Measurements from ENCODE around the gene GLDN.

Gene GLDN

GRCh38 chr15:51341366-51342226, at the start of gene GLDN:
GLDN (plus strand) TSS chr15:51341655; CDS start chr15:51341685, 30 bp downstream.
- no peak for DNase-seq

GRCh38 chr15:51298620-51299019, 42.8 kb upstream of the GLDN start:
- DNase-seq: no peak

GRCh38 chr15:51299187-51300015, 42.1 kb upstream of the GLDN start:
- no peak for DNase-seq

GRCh38 chr15:51302480-51302879, 39.0 kb upstream of the GLDN start:
- DNase-seq: no peak

GRCh38 chr15:51303462-51303980, 37.9 kb upstream of the GLDN start:
- DNase-seq: no peak

- no peak for DNase-seq
These were observed 34.1 kb upstream of the GLDN start for GRCh38 chr15:51307325-51307724.

- no peak for DNase-seq
These were observed 33.6 kb upstream of the GLDN start for GRCh38 chr15:51307811-51308210.

GRCh38 chr15:51310064-51310463, 31.4 kb upstream of the GLDN start:
- no peak for DNase-seq

- DNase-seq: no peak
These were observed 29.9 kb upstream of the GLDN start for GRCh38 chr15:51311510-51311909.

GRCh38 chr15:51312166-51313073, 29.0 kb upstream of the GLDN start:
- DNase-seq: no peak

GRCh38 chr15:51313074-51313393, 28.4 kb upstream of the GLDN start:
- no peak for DNase-seq

- no peak for DNase-seq
These were observed 27.7 kb upstream of the GLDN start for GRCh38 chr15:51313644-51314280.

- no peak for DNase-seq
These were observed 26.8 kb upstream of the GLDN start for GRCh38 chr15:51314391-51315337.

GRCh38 chr15:51315726-51316125, 25.7 kb upstream of the GLDN start:
- no peak for DNase-seq

- DNase-seq: no peak
These were observed 24.8 kb upstream of the GLDN start for GRCh38 chr15:51316636-51317035.

GRCh38 chr15:51318382-51319150, 22.9 kb upstream of the GLDN start:
- no peak for DNase-seq

- DNase-seq: no peak
These were observed 21.9 kb upstream of the GLDN start for GRCh38 chr15:51319539-51319938.

- no peak for DNase-seq
These were observed 20.6 kb upstream of the GLDN start for GRCh38 chr15:51320843-51321242.

GRCh38 chr15:51321316-51321715, 20.1 kb upstream of the GLDN start:
- no peak for DNase-seq

- no peak for DNase-seq
These were observed 18.7 kb upstream of the GLDN start for GRCh38 chr15:51322621-51323296.
